Fibroblast of lung (primary cell): ENCODE data around the gene SFTPA2.
"Not testable (repeated sequence)": the region's sequence is repeated elsewhere in the genome, so short reads cannot be mapped to it uniquely, and the experiment has no call there.

Experiments used
- EZH2 ChIP-seq: IDR thresholded peaks from 2 replicates; pipeline ENCODE4 v1.5.1; 2012; ENCODE audit warnings: low read length, control low read depth, mild to moderate bottlenecking; ENCODE audit errors: missing control alignments
- TF ChIP-seq, protein P1 (sequence below), 2 donors: IDR thresholded peaks in 1 of 2; conservative IDR thresholded peaks in 1 of 2; 1 replicate in 1 of 2; 2 replicates in 1 of 2; pipeline ENCODE4 v1.5.1; 2011 to 2012; ENCODE audit warnings: low read length in 2 of 2, control low read depth in 1 of 2, inconsistent platforms in 1 of 2, low read depth in 1 of 2, mild to moderate bottlenecking in 1 of 2

DNA sequence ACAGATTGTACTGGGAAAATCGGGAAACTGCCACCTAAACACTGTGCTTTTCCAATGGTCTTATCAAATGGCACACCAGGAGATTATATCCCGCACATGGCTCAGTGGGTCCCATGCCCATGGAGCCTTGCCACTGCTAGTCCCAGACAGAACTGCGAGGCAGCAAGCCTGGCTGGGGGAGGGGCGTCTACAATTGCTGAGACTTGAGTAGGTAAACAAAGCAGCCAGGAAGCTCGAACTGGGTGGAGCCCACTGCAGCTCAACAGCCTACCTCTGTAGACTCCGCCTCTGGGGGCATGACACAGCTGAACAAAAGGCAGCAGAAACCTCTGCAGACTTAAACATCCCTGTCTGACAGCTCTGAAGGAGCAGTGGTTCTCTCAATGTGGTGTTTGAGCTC, 10.4 kb upstream of the SFTPA2 start:
- TF ChIP-seq, protein P1, sequence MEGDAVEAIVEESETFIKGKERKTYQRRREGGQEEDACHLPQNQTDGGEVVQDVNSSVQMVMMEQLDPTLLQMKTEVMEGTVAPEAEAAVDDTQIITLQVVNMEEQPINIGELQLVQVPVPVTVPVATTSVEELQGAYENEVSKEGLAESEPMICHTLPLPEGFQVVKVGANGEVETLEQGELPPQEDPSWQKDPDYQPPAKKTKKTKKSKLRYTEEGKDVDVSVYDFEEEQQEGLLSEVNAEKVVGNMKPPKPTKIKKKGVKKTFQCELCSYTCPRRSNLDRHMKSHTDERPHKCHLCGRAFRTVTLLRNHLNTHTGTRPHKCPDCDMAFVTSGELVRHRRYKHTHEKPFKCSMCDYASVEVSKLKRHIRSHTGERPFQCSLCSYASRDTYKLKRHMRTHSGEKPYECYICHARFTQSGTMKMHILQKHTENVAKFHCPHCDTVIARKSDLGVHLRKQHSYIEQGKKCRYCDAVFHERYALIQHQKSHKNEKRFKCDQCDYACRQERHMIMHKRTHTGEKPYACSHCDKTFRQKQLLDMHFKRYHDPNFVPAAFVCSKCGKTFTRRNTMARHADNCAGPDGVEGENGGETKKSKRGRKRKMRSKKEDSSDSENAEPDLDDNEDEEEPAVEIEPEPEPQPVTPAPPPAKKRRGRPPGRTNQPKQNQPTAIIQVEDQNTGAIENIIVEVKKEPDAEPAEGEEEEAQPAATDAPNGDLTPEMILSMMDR (conservative IDR thresholded peaks at IDR 0.05 in 1 of 2, IDR thresholded peaks at IDR 0.05 in 1 of 2; ENCODE audit: low read depth in 1 of 2, low read length in 2 of 2): not testable (repeated sequence)
- not testable (repeated sequence) for TF ChIP-seq EZH2
